HG02938 (cell line): ENCODE results near the gene C1QTNF6.

Source experiments
- ATAC-seq: cut with Tn5 transposase; IDR thresholded peaks from one replicate; pipeline ENCODE4 v1.9.1; 2021; ENCODE audit warnings: mild to moderate bottlenecking, moderate library complexity; ENCODE audit not compliant: unreplicated experiment

C1QTNF6 gene

DNA sequence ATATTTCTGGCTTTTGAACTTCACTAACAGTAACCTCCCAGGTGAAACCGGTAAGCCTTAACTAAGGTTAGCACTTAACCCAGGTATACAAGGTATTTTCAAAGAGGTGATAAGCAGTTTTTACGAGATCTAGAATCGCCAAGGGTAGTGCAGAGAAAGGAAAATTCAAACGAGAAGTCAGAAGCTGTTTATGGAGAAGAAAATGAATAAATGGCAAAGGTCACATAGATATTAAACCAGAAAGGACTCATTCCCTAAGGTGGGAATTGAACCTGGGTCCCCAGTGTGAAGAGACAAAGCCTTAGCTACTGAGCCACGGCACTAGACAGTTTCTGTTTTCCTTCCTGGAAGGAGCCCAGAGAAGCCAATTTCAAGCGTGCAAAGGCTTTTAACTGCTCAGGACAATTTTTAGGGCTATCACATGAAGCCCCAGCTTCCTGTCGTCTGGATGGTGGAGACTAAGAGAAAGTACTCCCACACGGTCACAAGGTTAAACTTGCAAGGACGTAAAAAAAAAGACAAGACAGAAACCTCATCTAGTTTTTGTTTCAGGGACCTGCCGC is 5.7 kb upstream of the C1QTNF6 start:
- ATAC-seq, result no peak

DNA sequence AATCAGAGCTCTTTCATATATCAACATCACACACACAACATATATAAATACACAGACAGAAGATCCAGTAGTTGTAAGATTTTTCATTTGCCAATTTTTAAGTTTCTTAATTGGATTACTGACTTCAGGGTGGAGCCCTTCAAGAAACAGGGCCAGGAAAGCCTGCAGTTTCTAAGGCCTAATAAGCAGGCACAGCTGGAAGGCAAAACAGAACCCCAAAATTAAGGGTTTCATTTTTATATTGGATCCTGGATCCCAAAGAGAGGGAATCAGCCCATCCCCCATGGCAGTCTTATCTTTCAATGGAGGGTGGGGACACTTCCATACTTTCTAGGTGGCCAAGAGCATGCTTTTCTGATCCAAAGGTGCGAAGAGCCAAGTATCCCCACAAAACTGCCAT is 4.7 kb upstream of the C1QTNF6 start:
- no peak for ATAC-seq

DNA sequence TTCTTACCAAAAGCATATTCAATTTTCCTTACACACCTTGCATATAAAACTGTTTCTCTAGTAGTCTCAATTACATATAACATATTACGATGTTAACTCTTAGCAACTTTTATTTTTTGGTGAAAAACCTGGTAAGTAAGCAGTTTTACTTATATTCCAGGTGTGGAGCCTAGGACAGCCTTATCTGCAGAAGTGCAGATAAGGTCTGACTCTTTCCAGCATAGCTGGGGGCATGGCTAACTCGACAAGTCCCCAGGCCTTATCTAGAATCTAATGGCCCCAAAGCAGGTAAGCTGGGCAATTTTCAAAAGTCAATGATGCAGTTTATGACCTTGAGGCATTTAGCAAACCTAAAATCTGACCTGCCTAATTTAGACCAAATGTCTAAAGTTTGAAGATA is 4.2 kb upstream of the C1QTNF6 start:
- no peak for ATAC-seq

- ATAC-seq, result no peak
These were observed 2.3 kb upstream of the C1QTNF6 start for GRCh38 chr22:37190262-37190780.

DNA sequence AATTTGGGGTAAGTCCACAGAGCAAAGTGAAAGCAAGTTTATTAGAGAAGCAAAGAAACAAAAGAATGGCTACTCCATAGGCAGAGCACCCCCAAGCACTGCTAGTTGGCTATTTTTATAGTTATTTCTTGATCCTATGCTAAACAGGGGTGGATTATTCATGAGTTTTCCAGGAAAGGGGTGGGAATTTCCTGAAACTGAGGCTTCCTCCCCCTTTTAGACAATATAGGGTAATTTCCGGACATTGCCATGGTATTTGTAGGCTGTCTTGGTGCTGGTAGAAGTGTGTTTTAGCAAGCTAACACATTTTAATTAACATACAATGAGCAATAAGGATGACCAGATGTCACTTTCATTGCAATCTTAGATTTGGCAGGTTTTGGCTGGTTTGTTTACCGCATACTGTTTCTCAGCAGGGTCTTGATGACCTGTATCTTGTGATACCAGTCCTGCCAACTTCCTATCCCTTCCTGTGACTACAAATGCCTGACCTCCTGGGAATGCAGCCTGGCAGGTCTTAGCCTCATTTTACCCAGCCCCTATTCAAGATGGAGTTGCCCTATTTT is 937 bp upstream of the C1QTNF6 start:
- ATAC-seq, result no peak

DNA sequence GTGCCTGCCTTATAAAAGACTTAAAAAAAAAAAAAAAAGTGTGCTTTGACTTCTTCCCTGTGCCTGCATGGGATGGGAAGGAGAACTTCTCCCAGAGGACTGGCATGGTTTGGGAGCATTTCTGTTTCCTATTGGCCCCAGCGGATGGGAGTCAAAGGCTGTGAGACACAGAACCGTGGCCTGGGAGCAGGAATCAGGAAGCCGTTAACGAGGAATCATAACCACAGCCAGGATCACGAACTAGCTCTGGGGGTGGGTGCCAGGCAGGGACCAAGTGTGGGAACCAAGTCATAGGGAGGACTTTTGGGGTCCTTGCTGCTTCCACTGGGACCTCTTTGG is 526 bp downstream of the C1QTNF6 start:
- ATAC-seq, result no peak

- no peak for ATAC-seq
These were observed 987 bp downstream of the C1QTNF6 start for GRCh38 chr22:37186997-37187522.

DNA sequence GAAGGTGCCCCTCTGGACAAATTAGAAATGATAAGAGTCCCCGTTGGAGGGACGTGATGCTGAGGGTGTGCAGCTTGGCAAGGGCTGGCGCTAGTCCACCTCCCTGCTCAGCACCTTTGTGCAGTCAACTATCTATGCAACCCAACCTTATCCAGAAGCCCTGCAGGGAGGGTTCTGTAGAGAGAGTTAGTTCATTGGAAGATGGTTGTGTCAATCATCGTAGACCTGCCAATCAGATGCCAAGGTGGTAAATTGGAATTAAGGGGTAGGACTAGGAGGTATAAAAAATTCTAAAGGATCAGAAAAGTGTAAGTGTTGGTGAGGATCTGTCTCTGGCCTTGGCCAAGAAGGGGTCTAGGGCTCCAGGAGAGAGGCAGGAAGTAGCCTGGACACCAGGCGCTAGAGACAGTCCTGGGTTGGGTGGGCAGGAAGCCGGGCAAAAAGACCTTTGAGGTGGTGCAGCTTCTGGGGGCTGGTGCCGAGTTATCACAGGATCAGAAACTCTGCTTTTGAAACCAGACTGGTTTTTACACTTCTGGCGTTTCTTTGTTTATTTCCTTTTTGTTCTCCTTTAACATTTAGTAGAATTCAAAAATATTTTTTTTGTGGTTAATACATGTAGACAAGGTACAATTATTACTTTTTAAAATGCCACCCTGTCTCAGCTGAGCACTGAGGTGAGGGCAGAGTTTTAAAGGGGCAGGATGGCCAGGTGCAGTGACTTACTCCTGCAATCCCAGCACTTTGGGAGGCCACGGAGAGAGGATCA is 1.6 kb downstream of the C1QTNF6 start:
- ATAC-seq, result no peak

DNA sequence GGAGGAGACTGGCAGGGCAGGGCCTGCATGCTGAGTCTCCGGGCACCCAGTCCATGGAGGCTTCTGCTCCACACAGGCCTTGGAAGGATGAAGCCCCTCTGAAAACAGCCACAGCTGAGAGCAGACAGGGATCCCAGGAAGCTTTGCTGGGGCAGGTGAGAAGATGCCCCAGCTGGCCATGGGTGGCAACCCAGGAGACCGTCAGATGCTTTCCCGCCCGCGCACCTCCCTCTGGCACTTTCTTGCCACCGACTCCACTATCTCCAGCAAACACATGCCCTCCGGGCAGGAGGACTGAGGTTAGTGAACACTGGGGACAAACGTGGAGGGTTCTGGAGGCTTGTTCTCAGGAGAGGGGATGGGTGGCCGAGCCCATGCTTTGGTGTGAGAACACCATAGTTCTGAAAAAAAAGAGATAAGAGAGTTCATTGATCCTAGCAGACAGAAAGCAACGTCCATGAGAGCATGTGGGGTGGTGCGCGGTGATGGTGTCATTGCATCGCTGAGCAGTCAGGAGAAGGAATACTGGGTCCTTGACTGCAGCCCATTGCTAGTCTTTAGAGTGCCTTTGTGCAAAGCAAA is 2.3 kb downstream of the C1QTNF6 start:
- no peak for ATAC-seq

- no peak for ATAC-seq
These were observed 3.1 kb downstream of the C1QTNF6 start for GRCh38 chr22:37184816-37185541.

DNA sequence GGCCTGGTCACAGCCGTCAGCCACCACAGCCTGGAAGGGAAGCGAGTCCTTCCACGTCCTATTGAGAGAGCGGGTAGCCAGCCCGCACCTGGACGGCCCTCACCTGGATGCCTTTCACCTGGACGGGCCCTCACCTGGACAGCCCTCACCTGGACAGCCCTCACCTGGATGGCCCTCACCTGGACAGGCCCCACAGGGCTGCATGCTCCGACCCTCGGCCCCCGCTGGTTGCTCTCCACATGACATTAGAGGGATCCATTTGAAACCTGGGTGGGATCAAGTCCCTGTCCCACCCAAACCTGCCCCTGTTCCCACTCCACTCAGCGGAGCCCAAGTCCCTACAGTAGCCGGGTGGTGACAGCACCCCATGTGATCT is 3.7 kb downstream of the C1QTNF6 start:
- ATAC-seq, result no peak

DNA sequence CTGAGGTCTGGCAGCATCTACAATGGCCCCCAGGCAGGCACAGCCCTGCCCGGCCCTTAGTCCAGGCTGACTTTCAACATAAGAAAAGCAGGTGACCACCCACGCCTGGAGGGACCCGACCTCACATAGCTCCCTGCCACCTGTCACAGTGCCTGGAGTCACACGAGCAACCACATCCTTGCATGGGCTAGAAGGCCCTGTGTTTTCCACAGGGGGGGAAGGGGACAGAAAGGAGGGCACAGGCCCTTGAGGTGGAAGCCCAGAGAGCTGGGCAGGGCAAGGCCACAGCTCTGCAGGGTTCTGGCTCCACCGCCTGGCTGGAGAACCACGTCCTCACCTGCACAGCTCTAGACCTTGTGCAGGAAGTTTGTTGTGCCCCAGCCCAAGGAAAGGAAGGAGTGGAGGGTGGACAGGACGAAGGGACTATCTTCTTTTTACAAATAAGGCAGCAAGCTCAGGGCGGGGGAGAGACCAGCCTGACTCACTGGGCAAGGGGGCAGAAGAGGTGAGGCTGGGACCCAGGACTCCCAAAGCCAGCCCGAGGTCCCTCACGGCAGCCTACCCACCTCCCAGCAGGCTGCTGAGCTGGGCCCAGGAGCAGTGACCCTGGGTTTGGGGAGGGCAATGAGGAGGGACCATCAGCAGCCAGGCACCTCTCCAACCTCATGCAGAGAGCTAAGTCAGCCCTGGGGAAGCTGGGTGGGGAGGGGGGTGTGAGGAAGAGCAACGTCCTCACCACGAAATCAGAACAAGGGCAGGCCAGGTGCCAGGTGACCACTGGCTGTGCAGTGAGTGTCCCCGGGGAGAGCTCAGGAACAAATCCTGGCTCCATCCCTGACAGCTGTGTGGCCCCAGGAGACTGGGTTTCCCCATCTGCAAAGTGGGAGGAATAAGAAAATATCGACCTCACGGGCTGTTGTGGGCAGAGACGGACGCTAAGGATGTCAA is 4.3 kb downstream of the C1QTNF6 start:
- ATAC-seq, result no peak

DNA sequence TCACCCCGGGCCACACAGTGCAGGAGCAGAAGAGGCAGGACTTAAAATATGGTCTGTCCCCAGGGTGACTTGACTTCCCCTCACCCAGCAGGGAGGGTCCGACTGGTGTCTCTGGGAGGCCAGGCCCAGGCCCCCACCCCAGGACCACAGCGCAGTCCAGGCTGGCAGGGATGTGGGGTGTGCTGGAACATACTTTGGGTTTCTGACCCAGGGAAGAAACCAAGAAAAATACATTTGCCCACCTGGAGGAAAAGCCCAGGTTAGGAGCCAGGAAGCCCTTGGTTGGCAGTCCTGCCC is 5.2 kb downstream of the C1QTNF6 start:
- ATAC-seq, result no peak

- ATAC-seq, result no peak
These were observed 5.7 kb downstream of the C1QTNF6 start for GRCh38 chr22:37182101-37182948.

GRCh38 chr22:37181681-37182080 is 6.4 kb downstream of the C1QTNF6 start:
- no peak for ATAC-seq

DNA sequence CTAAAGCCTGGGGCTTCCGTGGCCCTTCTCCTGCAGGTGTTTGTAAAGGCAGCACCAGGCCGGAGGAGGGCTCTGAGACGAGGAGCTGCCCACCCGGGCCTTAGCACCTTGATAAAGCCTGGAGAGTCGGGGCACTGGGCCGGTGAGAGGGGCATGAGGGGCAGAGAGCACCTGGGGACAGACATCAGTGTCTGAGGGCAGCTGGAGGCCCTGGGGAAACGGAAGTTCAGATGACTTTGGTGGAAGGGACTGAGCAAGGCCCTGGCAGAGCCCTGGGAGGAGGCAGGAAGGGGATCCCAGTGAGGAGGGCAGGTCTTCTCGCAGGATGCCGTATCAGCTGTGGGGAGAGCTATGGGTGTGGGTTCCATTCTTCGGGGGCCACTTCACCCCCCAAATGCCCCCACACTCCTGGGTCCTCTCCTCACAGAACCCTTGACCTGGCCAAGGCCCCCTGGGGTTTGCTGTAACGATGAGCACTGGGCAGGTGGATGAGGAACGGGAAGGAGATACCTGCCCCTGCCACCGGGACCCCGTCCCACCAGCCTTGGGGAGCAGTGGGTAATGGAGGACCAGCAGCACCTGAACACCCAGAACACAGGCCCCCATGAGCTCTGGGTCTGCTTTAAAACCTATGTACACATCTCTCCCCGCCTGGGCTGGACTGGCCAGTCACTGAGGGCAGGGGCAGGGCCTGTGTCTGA is 7.4 kb downstream of the C1QTNF6 start:
- no peak for ATAC-seq

- no peak for ATAC-seq
These were observed 8.2 kb downstream of the C1QTNF6 start for GRCh38 chr22:37179622-37180420.

DNA sequence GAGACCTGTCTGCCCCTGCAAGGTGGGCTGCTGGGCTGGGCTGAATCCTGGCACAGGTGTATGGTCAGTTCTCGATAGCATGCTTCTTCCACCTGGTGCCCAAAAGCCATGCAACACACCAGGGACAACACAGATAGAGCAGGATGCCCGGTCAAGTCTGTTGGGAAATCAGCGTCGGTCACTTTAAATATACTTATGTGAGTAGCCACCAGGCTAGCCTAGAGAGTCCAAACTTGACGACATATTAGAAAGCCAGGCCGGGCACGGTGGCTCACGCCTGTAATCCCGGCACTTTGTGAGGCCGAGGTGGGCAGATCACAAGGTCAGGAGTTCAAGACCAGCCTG is 8.9 kb downstream of the C1QTNF6 start:
- ATAC-seq, result no peak
